Fibroblast of lung (primary cell): ENCODE measurements around the gene HECTD4. TPM values are rescaled to one million over a fixed set of nuclear protein-coding genes. Genes with fewer than 3 reads are reported as not detected.
"Not testable (repeated sequence)": the region's sequence is repeated elsewhere in the genome, so short reads cannot be mapped to it uniquely, and the experiment has no call there.

Source experiments
- DNase-seq, 2 donors: peaks; one replicate each; pipeline versions ENCODE4 v3.0.0 to v3.0.0-alpha.2; 2010; ENCODE audit warnings: low read depth in 2 of 2
- H2AFZ ChIP-seq: 2 replicates; pipeline ENCODE4 v1.5.1; 2012; ENCODE audit warnings: low read length, control low read depth, inconsistent platforms
- H3K27ac ChIP-seq: 2 replicates; pipeline ENCODE4 v1.5.1; 2011; ENCODE audit warnings: low read length, control low read depth; ENCODE audit not compliant: insufficient read depth
- H3K27me3 ChIP-seq: 2 replicates; pipeline ENCODE4 v1.5.1; 2011; ENCODE audit warnings: mild to moderate bottlenecking, low read length; ENCODE audit not compliant: control insufficient read depth, insufficient read depth
- H3K36me3 ChIP-seq: 2 replicates; pipeline ENCODE4 v1.5.1; 2011; ENCODE audit warnings: low read length; ENCODE audit not compliant: control insufficient read depth, insufficient read depth
- H3K4me1 ChIP-seq: 2 replicates; pipeline ENCODE4 v1.5.1; 2011; ENCODE audit warnings: low read length; ENCODE audit not compliant: control insufficient read depth, insufficient read depth; ENCODE audit errors: extremely low read depth
- H3K4me2 ChIP-seq: 2 replicates; pipeline ENCODE4 v1.5.1; 2011; ENCODE audit warnings: low read length, control low read depth; ENCODE audit not compliant: insufficient read depth; ENCODE audit errors: extremely low read depth
- H3K4me3 ChIP-seq, 4 experiments: fragments of 200-600 bp in 1 of 4; sonication (generic) in 1 of 4; replicated peaks in 1 of 4; 2 replicates each; pipeline ENCODE4 v1.5.1; 2011 to 2016; ENCODE audit warnings: low read length in 4 of 4, low read depth in 3 of 4, mild to moderate bottlenecking in 3 of 4, control low read depth in 2 of 4, inconsistent platforms in 1 of 4, mixed read lengths in 1 of 4; ENCODE audit not compliant: insufficient read depth in 1 of 4; ENCODE audit errors: control extremely low read depth in 1 of 4
- H3K79me2 ChIP-seq: 2 replicates; pipeline ENCODE4 v1.5.1; 2012; ENCODE audit warnings: mild to moderate bottlenecking, low read length, inconsistent platforms; ENCODE audit not compliant: control insufficient read depth, insufficient read depth
- H3K9ac ChIP-seq: 2 replicates; pipeline ENCODE4 v1.5.1; 2011; ENCODE audit warnings: mild to moderate bottlenecking, low read length, control low read depth; ENCODE audit not compliant: insufficient read depth
- H3K9me3 ChIP-seq: 2 replicates; pipeline ENCODE4 v1.5.1; 2012; ENCODE audit warnings: low read depth, low read length; ENCODE audit not compliant: control insufficient read depth, insufficient read depth
- H4K20me1 ChIP-seq: 2 replicates; pipeline ENCODE4 v1.5.1; 2011; ENCODE audit warnings: low read length; ENCODE audit not compliant: control insufficient read depth, insufficient read depth; ENCODE audit errors: extremely low read depth
- CTCF ChIP-seq, 2 donors: IDR thresholded peaks in 1 of 2; conservative IDR thresholded peaks in 1 of 2; 1 replicate in 1 of 2; 2 replicates in 1 of 2; pipeline ENCODE4 v1.5.1; 2011 to 2012; ENCODE audit warnings: low read length in 2 of 2, control low read depth in 1 of 2, inconsistent platforms in 1 of 2, low read depth in 1 of 2, mild to moderate bottlenecking in 1 of 2
- EZH2 ChIP-seq: IDR thresholded peaks from 2 replicates; pipeline ENCODE4 v1.5.1; 2012; ENCODE audit warnings: low read length, control low read depth, mild to moderate bottlenecking; ENCODE audit errors: missing control alignments
- polyA plus RNA-seq, 2 donors: library from polyadenylated mRNA; depleted of rRNA in 1 of 2; stranded (reverse) in 1 of 2; unstranded in 1 of 2; fragments of >200 nt; gene quantifications; 2 replicates each; pipeline ENCODE4 v1.2.1, GENCODE V29; 2011 to 2012; ENCODE audit warnings: missing spikeins in 1 of 2
- total RNA-seq: library from RNA; depleted of rRNA; stranded (reverse); fragments of >200 nt; gene quantifications from 2 replicates; pipeline ENCODE4 v1.2.1, GENCODE V29; 2014

The HECTD4 gene
- total and polyA plus RNA-seq, 2 donors (not counting 1 experiment from before 2014, with no cell fraction given) = 5.1 to 31.7 TPM

DNA sequence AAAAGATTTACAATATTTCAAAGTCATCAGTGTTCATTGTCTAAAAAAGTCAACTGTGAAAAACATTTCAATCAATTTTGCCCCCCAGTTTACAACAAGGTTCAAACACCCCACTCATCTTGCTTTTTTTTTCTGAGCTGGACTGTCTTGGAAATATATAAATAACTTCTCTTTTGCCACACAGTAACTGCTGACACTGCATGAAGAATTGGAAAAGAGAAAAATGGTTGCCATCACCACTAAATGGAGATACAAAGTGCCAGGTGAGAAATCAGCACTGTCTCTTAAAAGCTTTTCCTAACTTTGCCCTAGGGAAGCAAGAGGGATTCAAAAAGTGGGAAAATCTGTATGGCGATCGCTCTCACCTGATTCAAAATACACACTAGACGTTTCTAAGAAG lies 155.5 kb downstream of the HECTD4 start:
- no peaks in the 10 kb centered on the region for H3K9me3 ChIP-seq
- no peaks in the 10 kb centered on the region for H3K27me3 ChIP-seq
- no peaks in the 10 kb centered on the region for H3K79me2 ChIP-seq
- no peak for TF ChIP-seq EZH2
- no peak for TF ChIP-seq CTCF (conservative IDR thresholded peaks at IDR 0.05 in 1 of 2, IDR thresholded peaks at IDR 0.05 in 1 of 2; ENCODE audit: low read depth in 1 of 2, low read length in 2 of 2)
- H3K36me3 ChIP-seq = peaks cover 6% of the 10 kb centered on the region
- no peaks in the 10 kb centered on the region for H3K4me1 ChIP-seq
- DNase-seq = no peak
- no peak overlapping the region for H2AFZ ChIP-seq
- no peak overlapping the region for H3K4me2 ChIP-seq
- no peak overlapping the region for H3K27ac ChIP-seq
- no peak overlapping the region for H3K4me3 ChIP-seq
- H3K9ac ChIP-seq = no peak overlapping the region
- no peaks in the 10 kb centered on the region for H4K20me1 ChIP-seq

DNA sequence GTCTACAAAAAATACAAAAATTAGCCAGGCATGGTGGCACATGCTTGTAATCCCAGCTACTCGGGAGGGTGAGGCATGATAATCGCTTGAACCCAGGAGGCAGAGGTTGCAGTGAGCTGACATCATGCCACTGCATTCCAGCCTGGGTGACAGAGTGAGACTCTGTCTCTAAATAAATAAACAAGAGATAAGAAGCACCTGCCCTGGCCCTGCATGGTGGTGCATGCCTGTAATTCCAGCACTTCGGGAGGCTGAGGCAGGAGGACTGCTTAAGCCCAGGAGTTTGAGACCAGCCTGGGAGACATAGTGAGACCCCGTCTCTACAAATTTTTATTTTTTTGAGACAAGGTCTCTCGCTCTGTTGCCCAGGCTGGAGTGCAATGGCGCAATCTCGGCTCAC lies 161.6 kb downstream of the HECTD4 start:
- not testable (repeated sequence) for H3K79me2 ChIP-seq, H3K9ac ChIP-seq, H2AFZ ChIP-seq, H3K4me3 ChIP-seq, H3K27me3 ChIP-seq, DNase-seq, H3K36me3 ChIP-seq, H3K4me2 ChIP-seq, H4K20me1 ChIP-seq, H3K9me3 ChIP-seq, H3K27ac ChIP-seq, H3K4me1 ChIP-seq

DNA sequence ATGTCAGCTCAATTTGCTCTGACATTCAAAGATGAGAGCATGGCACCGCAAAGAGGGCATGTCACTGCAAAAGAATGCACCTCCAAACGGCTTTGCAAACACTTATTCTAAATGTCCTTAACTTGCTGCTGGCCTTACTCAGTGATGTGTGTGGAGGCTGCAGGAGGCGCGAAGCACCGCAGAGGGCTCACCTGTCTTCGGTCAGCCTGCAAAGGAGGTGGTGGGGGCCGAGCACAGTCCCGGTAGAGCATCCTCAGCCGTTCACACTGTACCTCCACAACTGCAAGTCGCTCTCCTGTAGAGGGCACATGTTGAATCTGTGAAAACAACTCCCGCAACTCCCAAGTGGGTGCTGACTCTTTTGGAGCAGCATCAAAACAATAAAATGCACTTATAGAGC lies 163.0 kb downstream of the HECTD4 start:
- Histone ChIP-seq H3K4me2 (no peak overlapping the region), H3K36me3 (no peaks in the 10 kb centered on the region), H3K27ac (no peak overlapping the region), H4K20me1 (no peaks in the 10 kb centered on the region), H3K4me1 (no peaks in the 10 kb centered on the region), H3K79me2 (no peaks in the 10 kb centered on the region), H2AFZ (no peak overlapping the region), H3K9ac (no peak overlapping the region), H3K27me3 (no peaks in the 10 kb centered on the region), H3K9me3 (no peaks in the 10 kb centered on the region), H3K4me3 (no peak overlapping the region)
- TF ChIP-seq EZH2 = no peak
- TF ChIP-seq CTCF (conservative IDR thresholded peaks at IDR 0.05 in 1 of 2, IDR thresholded peaks at IDR 0.05 in 1 of 2; ENCODE audit: low read depth in 1 of 2, low read length in 2 of 2) = no peak
- peak in 1 of 2 donors; percentile 9 for DNase-seq
